ENCODE data around the gene VSIG10L.

VSIG10L gene

GRCh38 chr19:51339313-51339686, 2.6 kb downstream of the VSIG10L start:
- in situ Hi-C loops (cut with MboI; ENCODE audit: low sequenced_read_pairs): no loop called here

- in situ Hi-C loops (cut with MboI; ENCODE audit: low sequenced_read_pairs): no loop called here
Observed at GRCh38 chr19:51338563-51339312, 3.2 kb downstream of the VSIG10L start.

GRCh38 chr19:51337861-51338562, 3.9 kb downstream of the VSIG10L start:
- in situ Hi-C loops (cut with MboI; ENCODE audit: low sequenced_read_pairs): no loop called here

GRCh38 chr19:51337141-51337860, 4.6 kb downstream of the VSIG10L start:
- in situ Hi-C loops (cut with MboI; ENCODE audit: low sequenced_read_pairs): no loop called here

GRCh38 chr19:51333836-51334460, 8.0 kb downstream of the VSIG10L start:
- in situ Hi-C loops (cut with MboI; ENCODE audit: low sequenced_read_pairs): no loop called here

GRCh38 chr19:51331716-51332115, 10.2 kb downstream of the VSIG10L start:
- in situ Hi-C loops (cut with MboI; ENCODE audit: low sequenced_read_pairs): no loop called here

GRCh38 chr19:51331193-51331592, 10.7 kb downstream of the VSIG10L start:
- in situ Hi-C loops (cut with MboI; ENCODE audit: low sequenced_read_pairs): no loop called here

- in situ Hi-C loops (cut with MboI; ENCODE audit: low sequenced_read_pairs): no loop called here
Observed at GRCh38 chr19:51330366-51330765, 11.6 kb downstream of the VSIG10L start.

- in situ Hi-C loops (cut with MboI; ENCODE audit: low sequenced_read_pairs): no loop called here
Observed at GRCh38 chr19:51329411-51329810, 12.5 kb downstream of the VSIG10L start.

- in situ Hi-C loops (cut with MboI; ENCODE audit: low sequenced_read_pairs): no loop called here
Observed at GRCh38 chr19:51327066-51328001, 14.6 kb downstream of the VSIG10L start.

- in situ Hi-C loops (cut with MboI; ENCODE audit: low sequenced_read_pairs): no loop called here
Observed at GRCh38 chr19:51326216-51327065, 15.5 kb downstream of the VSIG10L start.

GRCh38 chr19:51325161-51325976, 16.6 kb downstream of the VSIG10L start:
- in situ Hi-C loops (cut with MboI; ENCODE audit: low sequenced_read_pairs): no loop called here

- in situ Hi-C loops (cut with MboI; ENCODE audit: low sequenced_read_pairs): no loop called here
Observed at GRCh38 chr19:51324167-51324481, 17.8 kb downstream of the VSIG10L start.

GRCh38 chr19:51323481-51324166, 18.3 kb downstream of the VSIG10L start:
- in situ Hi-C loops (cut with MboI; ENCODE audit: low sequenced_read_pairs): no loop called here

GRCh38 chr19:51321799-51322198, 20.1 kb downstream of the VSIG10L start:
- in situ Hi-C loops (cut with MboI; ENCODE audit: low sequenced_read_pairs): no loop called here

GRCh38 chr19:51320280-51320657, 21.7 kb downstream of the VSIG10L start:
- in situ Hi-C loops (cut with MboI; ENCODE audit: low sequenced_read_pairs): no loop called here

GRCh38 chr19:51319649-51320279, 22.2 kb downstream of the VSIG10L start:
- in situ Hi-C loops (cut with MboI; ENCODE audit: low sequenced_read_pairs): no loop called here

Data from HL-60/S4 treated with retinoic acid at 250 ng/mL for 4 days and 3 days (cell line).